Progenitor cell of endocrine pancreas (in vitro differentiated cells): ENCODE results near the gene RBM4. TPM values are rescaled to one million over a fixed set of nuclear protein-coding genes. Genes with fewer than 3 reads are reported as not detected.
A peak's percentile ranks its signal among the peaks of the same experiment; 100 is the strongest.

Experiments
- DNase-seq: peaks from one replicate; pipeline ENCODE4 v3.0.0; 2021; ENCODE audit warnings: low spot score; ENCODE audit not compliant: unreplicated experiment
- H3K27ac Mint-ChIP-seq: 2 replicates; pipeline ENCODE4 v1.8.0; 2021; ENCODE audit warnings: mild to moderate bottlenecking, moderate library complexity, mixed read lengths
- H3K27me3 Mint-ChIP-seq: 2 replicates; pipeline ENCODE4 v1.8.0; 2021; ENCODE audit warnings: mixed read lengths
- H3K36me3 Mint-ChIP-seq: 2 replicates; pipeline ENCODE4 v1.8.0; 2022; ENCODE audit warnings: mixed read lengths; ENCODE audit not compliant: insufficient read depth
- H3K4me1 Mint-ChIP-seq: 2 replicates; pipeline ENCODE4 v1.8.0; 2021; ENCODE audit warnings: low read depth, mixed read lengths
- H3K4me3 Mint-ChIP-seq: 2 replicates; pipeline ENCODE4 v1.8.0; 2021; ENCODE audit warnings: low read depth, mild to moderate bottlenecking, moderate library complexity, mixed read lengths
- H3K9me3 Mint-ChIP-seq: 2 replicates; pipeline ENCODE4 v1.8.0; 2021; ENCODE audit warnings: low read depth, mixed read lengths
- total RNA-seq: library from RNA; stranded (reverse); gene quantifications from 2 replicates; pipeline ENCODE4 v1.2.1, GENCODE V29; 2021
- TF ChIP-seq, protein P1 (sequence below): fragments of 200-600 bp; sonication (generic); IDR thresholded peaks from one replicate; pipeline ENCODE4 v1.5.0; 2021; ENCODE audit warnings: antibody characterized with exemption, mild to moderate bottlenecking; ENCODE audit not compliant: unreplicated experiment

RBM4 gene
- total RNA-seq, 1 donor from 2014 or later = 258 TPM

DNA sequence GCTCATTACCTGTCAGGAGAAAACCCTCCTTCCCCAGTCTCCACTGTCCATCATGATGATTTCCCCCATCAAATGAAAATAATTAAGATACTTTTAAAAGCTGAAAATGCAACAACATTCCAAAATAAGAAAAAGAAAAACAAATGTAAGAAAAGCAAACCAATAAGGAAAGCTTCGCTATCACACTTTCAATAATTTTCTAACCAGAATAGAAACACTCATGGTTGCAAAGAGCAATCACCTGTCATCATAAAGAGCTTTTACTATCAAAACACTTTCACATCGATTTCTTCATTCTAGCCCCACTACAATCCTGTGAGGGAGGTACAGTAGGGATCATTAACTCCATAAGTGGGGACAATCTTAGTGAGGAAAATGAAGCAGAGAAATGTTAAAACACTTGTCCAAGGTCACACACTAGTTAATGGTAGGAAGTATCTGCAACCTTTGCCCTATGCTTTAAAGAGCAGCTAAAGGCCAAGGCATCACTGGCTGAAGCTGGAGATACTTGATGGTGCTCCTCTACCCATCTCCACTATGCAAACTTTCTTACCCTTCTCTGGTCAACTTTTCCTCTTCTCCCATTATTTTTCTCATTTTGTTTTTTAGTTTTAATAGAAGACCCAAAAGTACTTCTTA lies 36.6 kb downstream of the RBM4 start:
- Mint-ChIP-seq H3K27me3 (no peaks in the 10 kb centered on the region), H3K9me3 (no peaks in the 10 kb centered on the region), H3K4me3 (peak overlapping the region; percentile 50), H3K27ac (no peak overlapping the region), H3K4me1 (peaks cover 29% of the 10 kb centered on the region), H3K36me3 (peaks cover 11% of the 10 kb centered on the region)
- TF ChIP-seq, protein P1, sequence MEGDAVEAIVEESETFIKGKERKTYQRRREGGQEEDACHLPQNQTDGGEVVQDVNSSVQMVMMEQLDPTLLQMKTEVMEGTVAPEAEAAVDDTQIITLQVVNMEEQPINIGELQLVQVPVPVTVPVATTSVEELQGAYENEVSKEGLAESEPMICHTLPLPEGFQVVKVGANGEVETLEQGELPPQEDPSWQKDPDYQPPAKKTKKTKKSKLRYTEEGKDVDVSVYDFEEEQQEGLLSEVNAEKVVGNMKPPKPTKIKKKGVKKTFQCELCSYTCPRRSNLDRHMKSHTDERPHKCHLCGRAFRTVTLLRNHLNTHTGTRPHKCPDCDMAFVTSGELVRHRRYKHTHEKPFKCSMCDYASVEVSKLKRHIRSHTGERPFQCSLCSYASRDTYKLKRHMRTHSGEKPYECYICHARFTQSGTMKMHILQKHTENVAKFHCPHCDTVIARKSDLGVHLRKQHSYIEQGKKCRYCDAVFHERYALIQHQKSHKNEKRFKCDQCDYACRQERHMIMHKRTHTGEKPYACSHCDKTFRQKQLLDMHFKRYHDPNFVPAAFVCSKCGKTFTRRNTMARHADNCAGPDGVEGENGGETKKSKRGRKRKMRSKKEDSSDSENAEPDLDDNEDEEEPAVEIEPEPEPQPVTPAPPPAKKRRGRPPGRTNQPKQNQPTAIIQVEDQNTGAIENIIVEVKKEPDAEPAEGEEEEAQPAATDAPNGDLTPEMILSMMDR = no peak
- no peak for DNase-seq

GRCh38 chr11:66676282-66676919 lies 37.9 kb downstream of the RBM4 start:
- H3K36me3 Mint-ChIP-seq = peaks cover 11% of the 10 kb centered on the region
- H3K27me3 Mint-ChIP-seq = no peaks in the 10 kb centered on the region
- no peaks in the 10 kb centered on the region for H3K9me3 Mint-ChIP-seq
- TF ChIP-seq, protein P1 = no peak
- peak overlapping the region; percentile 96 for H3K4me3 Mint-ChIP-seq
- H3K4me1 Mint-ChIP-seq = peaks cover 26% of the 10 kb centered on the region
- peak overlapping the region; percentile 100 for H3K27ac Mint-ChIP-seq
- DNase-seq = no peak

GRCh38 chr11:66676931-66677598 lies 38.6 kb downstream of the RBM4 start:
- TF ChIP-seq, protein P1 = no peak

GRCh38 chr11:66677599-66678375 lies 39.3 kb downstream of the RBM4 start, which contains the start of gene RBM4B:
Gene RBM4B (minus strand): TSS chr11:66677887. CDS start chr11:66677079, 808 bp downstream.
- H3K27me3 Mint-ChIP-seq = no peaks in the 10 kb centered on the region
- H3K4me3 Mint-ChIP-seq = peak within 1 kb of the TSS; percentile 96
- peak; percentile 97 for DNase-seq
- TF ChIP-seq, protein P1 = no peak
- H3K27ac Mint-ChIP-seq = peak within 1 kb of the TSS; percentile 100
- peaks cover 26% of the 10 kb centered on the region for H3K4me1 Mint-ChIP-seq
- peaks cover 11% of the 10 kb centered on the region for H3K36me3 Mint-ChIP-seq
- H3K9me3 Mint-ChIP-seq = no peaks in the 10 kb centered on the region

More at GRCh38 chr11:66676931-66677598, 38.6 kb downstream of the RBM4 start:
- DNase-seq = no peak
- H3K36me3 Mint-ChIP-seq = peaks cover 11% of the 10 kb centered on the region
- H3K27ac Mint-ChIP-seq = peak overlapping the region; percentile 100
- H3K27me3 Mint-ChIP-seq = no peaks in the 10 kb centered on the region
- H3K4me1 Mint-ChIP-seq = peaks cover 26% of the 10 kb centered on the region
- H3K4me3 Mint-ChIP-seq = peak overlapping the region; percentile 96
- no peaks in the 10 kb centered on the region for H3K9me3 Mint-ChIP-seq
